ENCODE results near the gene SMARCC1. TPM values are rescaled to one million over a fixed set of nuclear protein-coding genes. Genes with fewer than 3 reads are reported as not detected.

Gene SMARCC1
- total RNA-seq, 4 donors from 2014 or later = 28.2 to 51.7 (median 31.2) TPM

DNA sequence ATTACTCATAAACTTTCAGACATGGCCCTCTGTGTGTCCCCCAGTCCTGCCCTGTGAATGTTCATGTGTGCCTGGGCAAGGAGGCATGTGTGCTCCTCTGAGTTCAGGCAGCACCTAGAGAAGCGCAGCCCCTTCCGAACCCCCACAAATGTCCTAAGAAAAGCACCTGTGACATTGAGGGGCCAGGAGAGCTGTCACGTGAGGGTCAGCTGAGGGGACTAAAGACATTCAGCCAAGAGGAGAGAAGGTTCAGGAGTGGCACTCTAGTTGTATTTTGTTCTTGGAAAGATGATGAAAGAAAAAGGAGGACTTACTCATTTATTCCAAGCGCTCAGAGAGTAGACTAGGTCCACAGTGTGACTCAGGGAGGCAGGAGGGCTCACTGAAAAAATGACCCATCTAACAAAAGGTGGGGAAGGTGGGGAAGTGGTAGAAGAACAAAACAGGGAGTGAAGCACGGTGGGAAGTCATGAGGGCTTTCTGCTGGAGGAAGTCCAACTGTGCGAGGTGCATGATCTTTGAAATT is 240.0 kb downstream of the SMARCC1 start:
- Histone ChIP-seq H3K36me3 (no peaks in the 10 kb centered on the region), H3K9me3 (no peaks in the 10 kb centered on the region), H3K4me3 (no peak overlapping the region), H3K27me3 (peaks cover 0 to 43% (median 0%) of the 10 kb centered on the region in 4 donors), H3K27ac (no peak overlapping the region), H3K4me1 (peaks cover 6 to 21% (median 6%) of the 10 kb centered on the region in 3 donors)
- DNase-seq = no peak
- TF ChIP-seq, protein P1, sequence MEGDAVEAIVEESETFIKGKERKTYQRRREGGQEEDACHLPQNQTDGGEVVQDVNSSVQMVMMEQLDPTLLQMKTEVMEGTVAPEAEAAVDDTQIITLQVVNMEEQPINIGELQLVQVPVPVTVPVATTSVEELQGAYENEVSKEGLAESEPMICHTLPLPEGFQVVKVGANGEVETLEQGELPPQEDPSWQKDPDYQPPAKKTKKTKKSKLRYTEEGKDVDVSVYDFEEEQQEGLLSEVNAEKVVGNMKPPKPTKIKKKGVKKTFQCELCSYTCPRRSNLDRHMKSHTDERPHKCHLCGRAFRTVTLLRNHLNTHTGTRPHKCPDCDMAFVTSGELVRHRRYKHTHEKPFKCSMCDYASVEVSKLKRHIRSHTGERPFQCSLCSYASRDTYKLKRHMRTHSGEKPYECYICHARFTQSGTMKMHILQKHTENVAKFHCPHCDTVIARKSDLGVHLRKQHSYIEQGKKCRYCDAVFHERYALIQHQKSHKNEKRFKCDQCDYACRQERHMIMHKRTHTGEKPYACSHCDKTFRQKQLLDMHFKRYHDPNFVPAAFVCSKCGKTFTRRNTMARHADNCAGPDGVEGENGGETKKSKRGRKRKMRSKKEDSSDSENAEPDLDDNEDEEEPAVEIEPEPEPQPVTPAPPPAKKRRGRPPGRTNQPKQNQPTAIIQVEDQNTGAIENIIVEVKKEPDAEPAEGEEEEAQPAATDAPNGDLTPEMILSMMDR (IDR thresholded peaks at IDR 0.05) = no peak
- no peak for TF ChIP-seq POLR2A (IDR thresholded peaks at IDR 0.05)
- intact Hi-C loops (cut with DNase I) = no loop called here
- 64 to 72% methylated on average over 6 of the region's 6 CpGs for WGBS, 2 donors

DNA sequence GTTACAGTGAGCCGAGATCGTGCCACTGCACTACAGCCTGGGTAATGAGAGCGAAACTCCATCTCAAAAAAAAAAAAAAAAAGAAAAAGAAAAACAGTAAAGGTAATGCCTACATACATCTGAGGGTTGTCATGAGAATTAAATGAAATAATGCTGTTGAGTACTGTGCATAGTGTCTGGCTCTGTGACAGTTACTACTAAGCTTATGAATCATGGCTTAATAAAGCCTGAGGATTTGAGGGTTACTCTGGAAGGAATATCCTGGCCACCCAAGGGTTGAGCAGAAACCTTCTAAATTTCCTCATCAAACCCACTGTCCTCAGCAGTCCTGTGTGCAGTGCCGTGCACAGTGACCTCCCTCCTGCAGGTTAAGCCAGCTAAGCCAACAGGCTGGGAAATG is 241.4 kb downstream of the SMARCC1 start:
- no peaks in the 10 kb centered on the region for H3K9me3 ChIP-seq
- intact Hi-C loops (cut with DNase I) = no loop called here
- no peaks in the 10 kb centered on the region for H3K36me3 ChIP-seq
- peaks cover 6 to 21% (median 6%) of the 10 kb centered on the region in 3 donors for H3K4me1 ChIP-seq
- TF ChIP-seq, protein P1 (IDR thresholded peaks at IDR 0.05) = no peak
- no peak for TF ChIP-seq POLR2A (IDR thresholded peaks at IDR 0.05)
- no peak overlapping the region for H3K27ac ChIP-seq
- no peak overlapping the region for H3K4me3 ChIP-seq
- 66 to 88% methylated on average over 3 to 4 of the region's 4 CpGs for WGBS, 2 donors
- peaks cover 0 to 54% (median 0%) of the 10 kb centered on the region in 4 donors for H3K27me3 ChIP-seq
- DNase-seq = no peak

DNA sequence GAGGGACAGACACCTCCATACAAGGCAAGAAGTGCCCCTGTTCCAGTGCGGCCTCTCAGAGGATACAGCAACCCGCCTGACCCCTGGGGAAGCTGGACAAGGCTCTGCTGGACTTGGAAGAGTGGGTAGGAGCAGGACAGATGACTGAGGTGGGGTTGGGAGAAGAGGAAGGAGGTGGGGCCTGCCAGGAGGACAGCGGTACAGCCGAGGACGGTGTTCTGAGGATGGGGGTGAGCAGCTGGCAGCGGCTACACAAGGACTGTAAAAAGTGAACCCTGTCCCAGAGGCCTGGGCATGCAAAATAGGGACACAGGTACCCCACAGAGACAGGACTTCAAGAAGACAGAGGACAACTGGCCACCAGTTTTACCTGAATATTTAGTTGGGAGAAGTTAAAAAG is 244.7 kb downstream of the SMARCC1 start:
- Histone ChIP-seq H3K9me3 (no peaks in the 10 kb centered on the region), H3K4me1 (peaks cover 0 to 24% (median 6%) of the 10 kb centered on the region in 3 donors), H3K36me3 (no peaks in the 10 kb centered on the region), H3K27ac (no peak overlapping the region), H3K27me3 (peaks cover 0 to 59% (median 0%) of the 10 kb centered on the region in 4 donors), H3K4me3 (no peak overlapping the region)
- intact Hi-C loops (cut with DNase I) = no loop called here
- 83 to 85% methylated on average over 4 to 5 of the region's 6 CpGs for WGBS, 2 donors
- TF ChIP-seq POLR2A (IDR thresholded peaks at IDR 0.05) = no peak
- TF ChIP-seq, protein P1 (IDR thresholded peaks at IDR 0.05) = no peak
- DNase-seq = no peak

DNA sequence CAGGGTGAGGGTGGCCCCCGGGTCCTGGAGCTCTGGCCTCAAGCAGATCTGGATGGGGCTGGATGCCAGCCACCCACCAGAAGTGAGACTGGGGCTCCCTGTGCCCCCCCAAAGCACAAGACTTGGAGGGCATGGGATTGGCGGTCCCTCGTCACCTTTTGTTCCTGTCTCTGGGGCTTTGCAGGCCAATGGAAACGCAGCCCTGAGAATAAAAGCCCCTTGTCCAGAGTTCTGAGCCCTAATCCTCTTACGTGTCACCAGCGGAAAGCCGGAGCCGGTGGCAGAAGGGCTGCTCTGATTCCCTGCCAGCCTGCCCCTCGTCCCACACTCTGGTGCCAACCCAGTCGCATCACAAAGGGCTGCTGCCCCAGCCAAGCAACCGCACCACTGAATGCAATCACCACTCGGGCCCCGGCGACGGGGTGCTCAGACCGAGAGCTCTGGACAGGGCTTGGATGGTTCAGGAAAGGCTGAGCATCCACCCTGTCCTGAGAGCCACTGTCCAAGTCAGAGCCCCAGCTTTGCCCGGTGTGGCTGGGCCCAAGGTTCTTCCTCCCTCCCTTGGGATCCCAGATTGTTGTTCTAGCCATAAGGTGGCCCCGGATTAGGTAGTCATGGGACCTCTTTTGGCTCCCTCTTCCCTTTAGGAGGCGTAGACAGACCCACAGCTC is 245.3 kb downstream of the SMARCC1 start:
- intact Hi-C loops (cut with DNase I) = no loop called here
- Histone ChIP-seq H3K36me3 (no peaks in the 10 kb centered on the region), H3K27me3 (peaks cover 0 to 53% (median 0%) of the 10 kb centered on the region in 4 donors), H3K4me3 (no peak overlapping the region), H3K9me3 (no peaks in the 10 kb centered on the region), H3K27ac (no peak overlapping the region), H3K4me1 (peaks cover 0 to 24% (median 6%) of the 10 kb centered on the region in 3 donors)
- 100% methylated on average over 1 to 7 of the region's 19 CpGs for WGBS, 2 donors
- no peak for DNase-seq
- TF ChIP-seq, protein P1 (IDR thresholded peaks at IDR 0.05) = no peak
- TF ChIP-seq POLR2A (IDR thresholded peaks at IDR 0.05) = no peak

Small RNA genes within 50 kb of the gene (small RNA-seq; reads per million reads assigned to genes)
- gene RF02271 (0 reads per million in 4 donors), gene RN7SL870P (0 reads per million in 4 donors)

Other genes starting within 250 kb of the SMARCC1 start
- gene CSPG5, start 203.0 kb downstream of the SMARCC1 start, total RNA-seq = under 1 TPM in 3 of 4 donors, not detected in 1; 0.19 to 0.32 (median 0.31) TPM
- 10 to 100 TPM; 32.8 to 63.5 (median 44.8) TPM for gene DHX30, start 21.2 kb upstream of the SMARCC1 start, total RNA-seq
- gene MAP4, start 234.5 kb upstream of the SMARCC1 start, total RNA-seq = 100 to 1,000 TPM in 1 of 4 donors, 10 to 100 TPM in 3; 62.1 to 110 (median 80.3) TPM

All from esophagus squamous epithelium (tissue), 5 donors.